ENCODE measurements around the gene ZNF710.
"Not testable (repeated sequence)": the region's sequence is repeated elsewhere in the genome, so short reads cannot be mapped to it uniquely, and the experiment has no call there.

ZNF710 gene

DNA sequence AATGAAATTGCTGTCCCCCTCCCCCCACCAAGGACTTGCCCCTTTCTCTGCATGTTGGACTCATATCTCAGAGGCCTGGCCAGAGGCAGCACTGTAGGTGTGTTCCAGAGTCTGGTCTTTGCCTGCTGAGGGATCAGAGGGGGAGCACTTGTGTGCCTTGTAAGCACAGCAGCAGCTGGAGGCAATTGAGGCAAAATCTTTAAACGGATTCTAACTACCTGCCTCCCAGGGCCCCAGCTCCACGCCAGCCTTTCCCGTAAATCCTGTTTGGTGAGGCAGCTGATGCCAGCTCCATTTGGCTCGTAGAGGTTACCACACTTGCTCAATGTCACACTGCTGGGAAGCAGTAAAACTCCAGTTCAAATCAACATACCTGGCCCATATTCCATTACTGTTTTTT lies 103.4 kb downstream of the ZNF710 start:
- TF ChIP-seq, protein P1, sequence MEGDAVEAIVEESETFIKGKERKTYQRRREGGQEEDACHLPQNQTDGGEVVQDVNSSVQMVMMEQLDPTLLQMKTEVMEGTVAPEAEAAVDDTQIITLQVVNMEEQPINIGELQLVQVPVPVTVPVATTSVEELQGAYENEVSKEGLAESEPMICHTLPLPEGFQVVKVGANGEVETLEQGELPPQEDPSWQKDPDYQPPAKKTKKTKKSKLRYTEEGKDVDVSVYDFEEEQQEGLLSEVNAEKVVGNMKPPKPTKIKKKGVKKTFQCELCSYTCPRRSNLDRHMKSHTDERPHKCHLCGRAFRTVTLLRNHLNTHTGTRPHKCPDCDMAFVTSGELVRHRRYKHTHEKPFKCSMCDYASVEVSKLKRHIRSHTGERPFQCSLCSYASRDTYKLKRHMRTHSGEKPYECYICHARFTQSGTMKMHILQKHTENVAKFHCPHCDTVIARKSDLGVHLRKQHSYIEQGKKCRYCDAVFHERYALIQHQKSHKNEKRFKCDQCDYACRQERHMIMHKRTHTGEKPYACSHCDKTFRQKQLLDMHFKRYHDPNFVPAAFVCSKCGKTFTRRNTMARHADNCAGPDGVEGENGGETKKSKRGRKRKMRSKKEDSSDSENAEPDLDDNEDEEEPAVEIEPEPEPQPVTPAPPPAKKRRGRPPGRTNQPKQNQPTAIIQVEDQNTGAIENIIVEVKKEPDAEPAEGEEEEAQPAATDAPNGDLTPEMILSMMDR (conservative IDR thresholded peaks at IDR 0.05; ENCODE audit: low read length), result no peak
- DNase-seq (ENCODE audit: low read depth), result no peak
- no peak overlapping the region for H3K4me3 ChIP-seq (ENCODE audit: low read length)

DNA sequence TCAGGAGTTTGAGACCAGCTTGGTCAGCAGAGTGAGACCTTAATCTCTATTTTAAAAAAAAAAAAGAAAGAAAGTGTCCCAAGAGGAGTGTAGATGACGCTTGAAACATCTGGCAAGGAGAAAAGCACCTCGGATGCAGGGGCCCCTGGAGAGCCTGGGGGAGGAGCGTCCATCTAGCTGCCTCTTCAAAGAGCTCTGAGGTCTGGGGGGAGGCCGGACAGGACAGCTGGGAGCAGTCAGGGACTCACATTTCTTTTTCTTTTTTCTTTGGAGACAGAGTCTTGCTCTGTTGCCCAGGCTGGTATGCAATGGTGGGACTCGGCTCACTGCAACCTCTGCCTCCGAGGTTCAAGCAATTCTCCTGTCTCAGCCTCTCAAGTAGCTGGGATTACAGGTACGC lies 104.4 kb downstream of the ZNF710 start:
- TF ChIP-seq, protein P1 (conservative IDR thresholded peaks at IDR 0.05; ENCODE audit: low read length), result no peak
- no peak for DNase-seq (ENCODE audit: low read depth)
- H3K4me3 ChIP-seq (ENCODE audit: low read length), result no peak overlapping the region

DNA sequence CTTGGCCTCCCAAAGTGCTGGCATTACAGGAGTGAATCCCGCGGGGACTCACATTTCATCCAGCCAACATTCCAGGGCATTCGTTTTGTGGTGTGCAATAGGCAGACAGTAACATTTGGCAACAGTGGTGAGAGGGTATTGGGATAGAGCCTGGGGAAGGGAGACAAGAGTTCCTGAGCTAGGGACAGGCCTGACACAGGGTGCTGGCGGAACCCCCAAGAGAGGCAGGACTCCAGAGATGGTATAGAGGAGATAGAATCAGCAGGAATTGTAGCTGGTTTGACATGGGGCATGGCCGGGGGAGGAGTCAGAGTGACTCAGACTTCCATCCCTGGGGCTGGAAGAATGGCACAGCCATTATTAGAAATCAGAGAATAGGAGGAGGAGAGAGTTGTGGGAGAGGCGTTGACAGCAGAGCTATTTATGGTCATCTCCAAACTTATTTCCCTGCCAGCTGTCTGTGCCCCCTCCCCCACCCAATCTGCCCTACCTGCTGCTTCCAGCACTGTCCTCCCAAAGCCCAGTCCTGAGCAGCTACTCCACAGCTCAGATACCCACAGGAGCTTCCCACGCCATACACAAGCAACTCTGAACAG lies 105.5 kb downstream of the ZNF710 start:
- TF ChIP-seq, protein P1 (conservative IDR thresholded peaks at IDR 0.05; ENCODE audit: low read length), result no peak
- H3K4me3 ChIP-seq (ENCODE audit: low read length), result no peak overlapping the region
- peak; percentile 60 for DNase-seq (ENCODE audit: low read depth)

DNA sequence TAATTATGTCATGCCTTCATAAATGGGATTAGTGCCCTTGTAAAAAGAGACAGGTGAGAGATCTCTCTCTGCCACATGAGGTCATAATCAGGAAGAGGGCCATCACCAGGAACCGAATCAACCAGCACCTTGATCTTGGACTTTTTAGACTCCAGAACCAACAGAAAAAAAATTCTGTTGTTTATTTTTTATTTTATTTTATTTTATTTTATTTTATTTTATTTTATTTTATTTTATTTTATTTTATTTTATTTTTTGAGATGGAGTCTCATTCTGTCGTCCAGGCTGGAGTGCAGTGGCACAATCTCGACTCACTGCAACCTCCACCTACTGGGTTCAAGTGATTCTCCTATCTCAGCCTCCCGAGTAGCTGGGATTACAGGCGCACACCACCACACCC lies 106.9 kb downstream of the ZNF710 start:
- not testable (repeated sequence) for H3K4me3 ChIP-seq (ENCODE audit: low read length); DNase-seq (ENCODE audit: low read depth)

DNA sequence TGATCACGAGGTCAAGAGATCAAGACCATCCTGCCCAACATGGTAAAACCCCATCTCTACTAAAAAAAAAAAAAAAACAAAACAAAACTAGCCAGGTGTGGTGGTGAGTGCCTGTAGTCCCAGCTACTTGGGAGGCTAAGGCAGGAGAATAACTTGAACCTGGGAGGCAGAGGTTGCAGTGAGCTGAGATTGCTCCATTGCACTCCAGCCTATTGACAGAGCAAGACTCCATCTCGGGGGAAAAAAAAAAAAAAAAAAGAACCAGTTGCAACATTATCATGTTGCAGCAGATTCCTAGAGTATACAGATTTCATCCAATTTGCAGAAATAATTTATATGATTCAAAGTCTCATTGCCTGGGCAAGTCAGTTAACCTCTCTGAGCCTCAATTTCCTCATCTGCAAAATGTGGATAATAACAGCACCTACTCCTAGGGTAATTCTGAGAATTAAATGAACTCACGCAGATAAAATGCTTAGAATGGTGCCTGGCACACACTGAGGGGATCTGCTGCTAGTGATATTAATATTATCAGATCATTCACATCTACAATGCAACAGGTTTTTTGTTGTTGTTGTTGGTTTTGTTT lies 108.1 kb downstream of the ZNF710 start:
- peak; percentile 15 for DNase-seq (ENCODE audit: low read depth)

DNA sequence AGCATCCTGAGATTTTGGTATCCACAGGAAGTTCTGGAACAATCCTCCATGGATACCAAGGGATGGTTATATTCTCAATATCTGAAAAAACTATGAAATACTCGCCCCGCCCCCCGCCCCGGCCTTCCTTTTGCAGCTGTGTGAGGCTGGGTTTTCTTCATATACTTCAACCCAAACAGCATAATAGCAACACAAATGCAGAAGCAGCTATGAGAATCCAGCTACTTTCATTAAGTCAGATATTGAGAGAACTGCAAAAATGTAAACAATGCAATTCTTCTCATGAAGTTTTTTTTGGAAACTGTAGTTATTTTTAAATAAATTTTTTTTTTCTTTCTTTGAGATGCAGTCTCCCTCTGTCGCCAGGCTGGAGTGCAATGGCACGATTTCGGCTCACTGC lies 112.0 kb downstream of the ZNF710 start:
- TF ChIP-seq, protein P1 (conservative IDR thresholded peaks at IDR 0.05; ENCODE audit: low read length), result no peak
- H3K4me3 ChIP-seq (ENCODE audit: low read length), result no peak overlapping the region
- no peak for DNase-seq (ENCODE audit: low read depth)

More for the DNA sequence above, 108.1 kb downstream of the ZNF710 start:
- not testable (repeated sequence) for H3K4me3 ChIP-seq (ENCODE audit: low read length)

DNA sequence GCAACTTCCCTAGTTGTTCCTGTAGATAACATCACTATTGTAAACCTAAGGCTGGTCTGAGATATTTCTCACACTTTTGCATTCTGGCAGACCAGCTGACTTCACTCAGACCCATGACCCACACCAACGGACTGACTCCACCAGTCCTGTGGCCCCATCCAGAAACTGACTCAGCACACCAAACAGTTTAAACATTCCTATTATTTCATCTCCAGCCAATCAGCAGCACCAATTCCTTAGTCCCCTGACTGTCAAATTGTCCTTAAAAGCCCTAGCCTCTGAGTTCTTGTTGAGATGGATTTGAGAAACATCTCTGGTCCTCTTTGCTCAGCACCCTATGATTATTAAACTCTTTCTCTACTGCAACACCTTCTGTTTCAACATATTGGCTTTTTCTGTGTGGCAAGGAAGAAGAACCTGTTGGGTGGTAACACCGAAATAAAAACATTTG lies 113.4 kb downstream of the ZNF710 start:
- TF ChIP-seq, protein P1 (conservative IDR thresholded peaks at IDR 0.05; ENCODE audit: low read length), result no peak
- no peak overlapping the region for H3K4me3 ChIP-seq (ENCODE audit: low read length)
- no peak for DNase-seq (ENCODE audit: low read depth)

DNA sequence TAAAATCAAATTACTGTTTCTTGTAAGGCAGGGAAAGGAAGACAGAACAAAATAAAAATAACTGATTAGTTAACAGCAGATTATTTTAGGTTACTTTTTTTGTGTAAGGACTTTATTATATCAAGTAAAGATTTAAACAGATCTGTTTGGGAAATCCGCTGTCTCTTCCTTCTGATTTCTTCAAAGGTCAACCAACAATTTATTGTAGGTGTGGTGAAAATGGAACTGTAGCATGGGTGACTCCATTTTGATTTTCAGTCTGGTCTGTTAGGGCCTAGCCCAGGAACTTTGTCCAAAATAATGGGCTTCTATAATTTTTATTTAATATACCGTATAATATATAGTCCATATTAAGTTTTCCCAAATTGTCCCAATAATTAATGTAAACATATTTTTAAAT lies 114.7 kb downstream of the ZNF710 start:
- no peak for DNase-seq (ENCODE audit: low read depth)
- H3K4me3 ChIP-seq (ENCODE audit: low read length), result no peak overlapping the region
- TF ChIP-seq, protein P1 (conservative IDR thresholded peaks at IDR 0.05; ENCODE audit: low read length), result no peak
